ENCODE results near the gene SPO11. TPM values are rescaled to one million over a fixed set of nuclear protein-coding genes. Genes with fewer than 3 reads are reported as not detected.

Gene SPO11
- total RNA-seq, 1 experiment from 2014 or later = not detected

DNA sequence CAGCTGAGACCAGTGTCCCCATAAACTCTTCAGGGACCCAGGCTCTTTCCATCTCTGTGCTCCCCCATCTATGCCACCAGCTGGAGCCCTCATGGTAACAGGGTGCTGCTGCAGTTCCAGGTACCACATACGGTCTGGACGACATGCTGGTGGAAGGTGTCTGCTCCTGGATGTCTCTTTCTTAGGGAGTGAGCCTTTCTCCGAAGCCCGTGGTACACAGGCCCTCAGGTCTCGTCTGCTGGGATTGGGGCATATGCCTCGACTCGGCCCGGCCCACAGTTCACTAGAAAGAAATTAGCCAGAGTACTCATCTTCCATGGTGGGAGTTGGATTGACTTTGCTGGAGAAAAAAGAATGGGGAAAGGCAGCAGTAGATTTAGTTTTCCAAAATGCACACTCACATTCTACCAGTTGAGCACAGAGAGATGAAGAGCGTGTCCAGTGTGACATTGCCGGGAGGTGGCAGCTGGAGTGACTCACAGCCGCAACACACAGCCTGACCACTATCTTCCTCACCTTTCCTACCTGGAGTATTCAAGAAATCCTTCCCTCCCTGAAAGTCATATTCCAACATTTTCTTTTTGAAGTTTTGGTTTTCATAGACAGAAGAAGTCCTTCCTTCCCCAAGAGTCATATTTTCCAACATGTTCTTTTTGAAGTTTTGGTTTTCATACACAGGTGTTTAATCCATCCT, 18.6 kb upstream of the SPO11 start:
- POLR2A ChIA-PET = interaction anchor here (0.9 to 1.3 kb wide), 2 partner anchors 12 to 22 kb away, joined by 4 to 6 read pairs; no protein-coding TSS in a partner anchor
- BruUV-seq (replicated peaks) = no TSS peak
- CTCF ChIA-PET = interaction anchor here (0.7 kb wide), 1 partner anchor 221 kb away, joined by 4 read pairs; no protein-coding TSS in a partner anchor
- H3K9me3 Mint-ChIP-seq (ENCODE audit: unreplicated experiment) = no peaks in the 10 kb centered on the region
- peaks cover 17% of the 10 kb centered on the region for H3K27me3 Mint-ChIP-seq (ENCODE audit: insufficient read depth, unreplicated experiment)
- intact Hi-C loops (cut with micrococcal nuclease) = no loop called here
- TF ChIP-seq, protein P1, sequence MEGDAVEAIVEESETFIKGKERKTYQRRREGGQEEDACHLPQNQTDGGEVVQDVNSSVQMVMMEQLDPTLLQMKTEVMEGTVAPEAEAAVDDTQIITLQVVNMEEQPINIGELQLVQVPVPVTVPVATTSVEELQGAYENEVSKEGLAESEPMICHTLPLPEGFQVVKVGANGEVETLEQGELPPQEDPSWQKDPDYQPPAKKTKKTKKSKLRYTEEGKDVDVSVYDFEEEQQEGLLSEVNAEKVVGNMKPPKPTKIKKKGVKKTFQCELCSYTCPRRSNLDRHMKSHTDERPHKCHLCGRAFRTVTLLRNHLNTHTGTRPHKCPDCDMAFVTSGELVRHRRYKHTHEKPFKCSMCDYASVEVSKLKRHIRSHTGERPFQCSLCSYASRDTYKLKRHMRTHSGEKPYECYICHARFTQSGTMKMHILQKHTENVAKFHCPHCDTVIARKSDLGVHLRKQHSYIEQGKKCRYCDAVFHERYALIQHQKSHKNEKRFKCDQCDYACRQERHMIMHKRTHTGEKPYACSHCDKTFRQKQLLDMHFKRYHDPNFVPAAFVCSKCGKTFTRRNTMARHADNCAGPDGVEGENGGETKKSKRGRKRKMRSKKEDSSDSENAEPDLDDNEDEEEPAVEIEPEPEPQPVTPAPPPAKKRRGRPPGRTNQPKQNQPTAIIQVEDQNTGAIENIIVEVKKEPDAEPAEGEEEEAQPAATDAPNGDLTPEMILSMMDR (IDR thresholded peaks at IDR 0.05; ENCODE audit: unreplicated experiment) = no peak
- H3K36me3 Mint-ChIP-seq (ENCODE audit: insufficient read depth, unreplicated experiment) = no peaks in the 10 kb centered on the region
- H3K4me3 Mint-ChIP-seq (ENCODE audit: unreplicated experiment) = no peak overlapping the region
- H3K4me1 Mint-ChIP-seq (ENCODE audit: insufficient read depth, unreplicated experiment) = no peaks in the 10 kb centered on the region
- DNase-seq (ENCODE audit: unreplicated experiment) = no peak
- H3K27ac Mint-ChIP-seq (ENCODE audit: low read depth, unreplicated experiment) = no peak overlapping the region

DNA sequence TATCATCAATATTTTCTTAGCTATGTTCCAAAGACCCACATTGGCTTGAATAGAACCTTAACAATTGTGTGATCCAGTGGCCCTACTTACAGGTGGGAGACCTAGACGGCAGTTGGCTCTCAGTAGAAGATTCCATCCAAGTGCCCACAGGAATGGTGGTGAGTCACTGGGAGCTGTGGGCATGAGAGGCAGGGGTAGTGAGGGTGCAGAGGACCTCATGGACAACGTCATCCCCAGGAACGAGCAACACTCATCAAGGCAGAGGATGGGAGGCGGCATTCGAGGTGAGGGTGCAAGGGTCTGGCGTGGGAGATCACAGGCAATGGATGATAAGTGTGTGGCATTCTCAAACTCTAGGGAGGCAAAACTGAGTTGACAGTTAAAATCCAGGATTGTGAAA, 17.5 kb upstream of the SPO11 start:
- no peaks in the 10 kb centered on the region for H3K36me3 Mint-ChIP-seq (ENCODE audit: insufficient read depth, unreplicated experiment)
- H3K4me3 Mint-ChIP-seq (ENCODE audit: unreplicated experiment) = no peak overlapping the region
- ChIA-PET POLR2A (interaction anchor here (1.3 kb wide), 1 partner anchor 11 kb away, joined by 6 read pairs; no protein-coding TSS in a partner anchor), CTCF (interaction anchor here (0.7 to 1.6 kb wide), 4 partner anchors 11 to 222 kb away, joined by 3 to 4 read pairs (median 3); no protein-coding TSS in a partner anchor)
- TF ChIP-seq, protein P1 (IDR thresholded peaks at IDR 0.05; ENCODE audit: unreplicated experiment) = no peak
- H3K9me3 Mint-ChIP-seq (ENCODE audit: unreplicated experiment) = no peaks in the 10 kb centered on the region
- H3K27ac Mint-ChIP-seq (ENCODE audit: low read depth, unreplicated experiment) = no peak overlapping the region
- peaks cover 12% of the 10 kb centered on the region for H3K27me3 Mint-ChIP-seq (ENCODE audit: insufficient read depth, unreplicated experiment)
- no peaks in the 10 kb centered on the region for H3K4me1 Mint-ChIP-seq (ENCODE audit: insufficient read depth, unreplicated experiment)
- no TSS peak for BruUV-seq (replicated peaks)
- intact Hi-C loops (cut with micrococcal nuclease) = no loop called here
- no peak for DNase-seq (ENCODE audit: unreplicated experiment)

DNA sequence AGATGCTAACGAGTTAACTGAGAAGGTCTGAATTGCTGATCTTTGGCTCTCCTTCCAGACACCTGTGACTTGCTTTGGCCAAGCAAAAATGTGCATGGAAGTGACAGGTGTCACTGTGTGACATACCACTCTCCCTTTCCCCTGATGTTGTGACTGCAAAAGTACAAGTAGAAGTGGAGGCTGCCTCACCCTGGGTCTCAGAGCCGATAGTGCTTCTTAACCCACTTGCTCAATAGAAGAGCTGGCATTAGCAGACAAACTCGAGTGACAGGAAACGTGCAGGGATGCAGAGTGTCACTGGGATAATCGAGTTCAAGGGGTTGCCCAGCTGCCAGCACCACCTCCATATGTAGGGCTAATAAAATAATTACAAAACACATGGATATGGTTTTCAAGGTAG, 16.4 kb upstream of the SPO11 start:
- intact Hi-C loops (cut with micrococcal nuclease) = no loop called here
- no peak for DNase-seq (ENCODE audit: unreplicated experiment)
- H3K9me3 Mint-ChIP-seq (ENCODE audit: unreplicated experiment) = no peaks in the 10 kb centered on the region
- H3K36me3 Mint-ChIP-seq (ENCODE audit: insufficient read depth, unreplicated experiment) = no peaks in the 10 kb centered on the region
- no peak overlapping the region for H3K27ac Mint-ChIP-seq (ENCODE audit: low read depth, unreplicated experiment)
- no peaks in the 10 kb centered on the region for H3K4me1 Mint-ChIP-seq (ENCODE audit: insufficient read depth, unreplicated experiment)
- H3K4me3 Mint-ChIP-seq (ENCODE audit: unreplicated experiment) = no peak overlapping the region
- ChIA-PET POLR2A (no interaction called here), CTCF (interaction anchor here (0.9 to 2.3 kb wide), 4 partner anchors 17 to 223 kb away, joined by 3 to 10 read pairs (median 4); no protein-coding TSS in a partner anchor)
- peaks cover 5% of the 10 kb centered on the region for H3K27me3 Mint-ChIP-seq (ENCODE audit: insufficient read depth, unreplicated experiment)
- TF ChIP-seq, protein P1 (IDR thresholded peaks at IDR 0.05; ENCODE audit: unreplicated experiment) = no peak
- no TSS peak for BruUV-seq (replicated peaks)

DNA sequence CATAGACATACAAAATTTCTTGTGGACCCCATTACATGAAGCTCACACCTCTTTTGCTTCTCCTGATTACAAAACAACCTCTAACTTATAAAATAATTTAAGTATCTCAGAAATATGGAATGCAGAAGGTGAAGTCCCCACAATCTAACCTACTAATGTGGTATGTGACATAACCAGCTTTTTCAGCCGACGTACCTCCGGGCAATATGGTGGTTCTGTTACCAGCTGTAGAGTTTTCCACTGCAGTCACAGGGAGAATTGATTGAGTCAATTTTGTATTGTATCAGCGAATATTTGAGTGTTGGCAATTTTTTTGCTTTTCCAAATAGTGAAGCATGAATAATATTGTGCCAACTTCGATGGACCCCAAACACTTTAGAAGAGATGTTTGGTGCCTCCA, 15.7 kb upstream of the SPO11 start:
- Mint-ChIP-seq H3K4me1 (ENCODE audit: insufficient read depth, unreplicated experiment) (no peaks in the 10 kb centered on the region), H3K36me3 (ENCODE audit: insufficient read depth, unreplicated experiment) (no peaks in the 10 kb centered on the region), H3K27ac (ENCODE audit: low read depth, unreplicated experiment) (no peak overlapping the region), H3K27me3 (ENCODE audit: insufficient read depth, unreplicated experiment) (no peaks in the 10 kb centered on the region), H3K9me3 (ENCODE audit: unreplicated experiment) (no peaks in the 10 kb centered on the region), H3K4me3 (ENCODE audit: unreplicated experiment) (no peak overlapping the region)
- POLR2A ChIA-PET = interaction anchor here (1.6 kb wide), 2 partner anchors 9 to 17 kb away, joined by 5 to 8 read pairs; no protein-coding TSS in a partner anchor
- TF ChIP-seq, protein P1 (IDR thresholded peaks at IDR 0.05; ENCODE audit: unreplicated experiment) = no peak
- intact Hi-C loops (cut with micrococcal nuclease) = no loop called here
- DNase-seq (ENCODE audit: unreplicated experiment) = no peak
- no TSS peak for BruUV-seq (replicated peaks)
- CTCF ChIA-PET = interaction anchor here (0.9 to 2.3 kb wide), 2 partner anchors 19 to 21 kb away, joined by 3 to 10 read pairs; no protein-coding TSS in a partner anchor
